K562 (cell line): ENCODE measurements around the gene VEGFC.

Experiments
- CREM ChIP-seq: IDR thresholded peaks from 2 replicates; pipeline ENCODE4 v1.6.1; 2014; ENCODE audit warnings: antibody characterized with exemption, low read depth
- JUN ChIP-seq, 2 experiments: sonication (generic) in 1 of 2; formaldehyde crosslinking in 1 of 2; IDR thresholded peaks; 2 replicates each; pipeline versions ENCODE4 v1.6.1 to v1.8.0; 2012 to 2022; ENCODE audit warnings: borderline replicate concordance in 2 of 2, mild to moderate bottlenecking in 2 of 2, improper control_type of control experiment in 1 of 2, low read depth in 1 of 2, low read length in 1 of 2, missing genetic modification reagents in 1 of 2
- MAFK ChIP-seq: IDR thresholded peaks from 2 replicates; pipeline ENCODE4 v1.6.1; 2011; ENCODE audit warnings: low read length, improper control_type of control experiment
- SREBF2 ChIP-seq: sonication (generic); formaldehyde crosslinking; IDR thresholded peaks from 2 replicates; pipeline ENCODE4 v1.4.0; 2020; ENCODE audit warnings: mild to moderate bottlenecking, missing genetic modification reagents
- TEAD2 ChIP-seq: fragments of 450-650 bp; IDR thresholded peaks from 2 replicates; pipeline ENCODE4 v1.6.1; 2016; ENCODE audit warnings: missing genetic modification characterization, control low read depth, missing compliant biosample characterization
- ZNF408 ChIP-seq: fragments of 250-450 bp; sonication (Bioruptor Pico); IDR thresholded peaks from 2 replicates; pipeline ENCODE4 v1.4.0; 2020; ENCODE audit warnings: low read depth, mild to moderate bottlenecking, moderate library complexity
- TF ChIP-seq, protein P1 (sequence below), 3 experiments: IDR thresholded peaks in 2 of 3; conservative IDR thresholded peaks in 1 of 3; 2 replicates each; pipeline ENCODE4 v1.5.1; 2011 to 2012; ENCODE audit warnings: low read length in 3 of 3, mild to moderate bottlenecking in 3 of 3, control low read depth in 2 of 3, improper control_type of control experiment in 1 of 3, inconsistent platforms in 1 of 3, low read depth in 1 of 3, mixed read lengths in 1 of 3, moderate library complexity in 1 of 3; ENCODE audit not compliant: insufficient read depth in 2 of 3
- TF ChIP-seq, protein P2 (sequence below), 2 experiments: fragments of 450-650 bp in 1 of 2; IDR thresholded peaks; 2 replicates each; pipeline ENCODE4 v1.6.1; 2011 to 2017; ENCODE audit warnings: low read depth in 2 of 2, antibody characterized with exemption in 1 of 2, borderline replicate concordance in 1 of 2, low read length in 1 of 2, mild to moderate bottlenecking in 1 of 2, mixed read lengths in 1 of 2; ENCODE audit not compliant: control insufficient read depth in 1 of 2

DNA sequence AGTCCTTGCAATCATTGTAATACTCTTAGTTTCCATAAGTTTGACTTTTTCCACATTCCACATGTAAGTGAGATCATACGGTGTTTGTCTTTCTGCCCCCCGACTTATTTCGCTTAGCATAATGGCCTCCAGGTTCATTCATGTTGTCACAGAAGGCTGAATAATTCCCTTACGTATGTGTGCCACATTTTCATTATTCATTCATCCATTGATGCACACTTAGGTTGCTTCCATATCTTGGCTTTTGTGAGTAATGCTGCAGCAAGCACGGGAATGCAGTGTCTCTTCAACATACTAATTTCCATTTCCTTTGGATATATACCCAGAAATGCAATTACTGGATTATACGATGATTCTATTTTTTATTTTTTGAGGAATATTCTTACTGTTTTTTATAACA lies 22.0 kb upstream of the VEGFC start:
- TF ChIP-seq, protein P1, sequence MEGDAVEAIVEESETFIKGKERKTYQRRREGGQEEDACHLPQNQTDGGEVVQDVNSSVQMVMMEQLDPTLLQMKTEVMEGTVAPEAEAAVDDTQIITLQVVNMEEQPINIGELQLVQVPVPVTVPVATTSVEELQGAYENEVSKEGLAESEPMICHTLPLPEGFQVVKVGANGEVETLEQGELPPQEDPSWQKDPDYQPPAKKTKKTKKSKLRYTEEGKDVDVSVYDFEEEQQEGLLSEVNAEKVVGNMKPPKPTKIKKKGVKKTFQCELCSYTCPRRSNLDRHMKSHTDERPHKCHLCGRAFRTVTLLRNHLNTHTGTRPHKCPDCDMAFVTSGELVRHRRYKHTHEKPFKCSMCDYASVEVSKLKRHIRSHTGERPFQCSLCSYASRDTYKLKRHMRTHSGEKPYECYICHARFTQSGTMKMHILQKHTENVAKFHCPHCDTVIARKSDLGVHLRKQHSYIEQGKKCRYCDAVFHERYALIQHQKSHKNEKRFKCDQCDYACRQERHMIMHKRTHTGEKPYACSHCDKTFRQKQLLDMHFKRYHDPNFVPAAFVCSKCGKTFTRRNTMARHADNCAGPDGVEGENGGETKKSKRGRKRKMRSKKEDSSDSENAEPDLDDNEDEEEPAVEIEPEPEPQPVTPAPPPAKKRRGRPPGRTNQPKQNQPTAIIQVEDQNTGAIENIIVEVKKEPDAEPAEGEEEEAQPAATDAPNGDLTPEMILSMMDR (IDR thresholded peaks at IDR 0.05 in 2 of 3, conservative IDR thresholded peaks at IDR 0.05 in 1 of 3; ENCODE audit: insufficient read depth in 2 of 3, low read depth in 1 of 3, low read length in 3 of 3) = no peak
- TF ChIP-seq, protein P2, sequence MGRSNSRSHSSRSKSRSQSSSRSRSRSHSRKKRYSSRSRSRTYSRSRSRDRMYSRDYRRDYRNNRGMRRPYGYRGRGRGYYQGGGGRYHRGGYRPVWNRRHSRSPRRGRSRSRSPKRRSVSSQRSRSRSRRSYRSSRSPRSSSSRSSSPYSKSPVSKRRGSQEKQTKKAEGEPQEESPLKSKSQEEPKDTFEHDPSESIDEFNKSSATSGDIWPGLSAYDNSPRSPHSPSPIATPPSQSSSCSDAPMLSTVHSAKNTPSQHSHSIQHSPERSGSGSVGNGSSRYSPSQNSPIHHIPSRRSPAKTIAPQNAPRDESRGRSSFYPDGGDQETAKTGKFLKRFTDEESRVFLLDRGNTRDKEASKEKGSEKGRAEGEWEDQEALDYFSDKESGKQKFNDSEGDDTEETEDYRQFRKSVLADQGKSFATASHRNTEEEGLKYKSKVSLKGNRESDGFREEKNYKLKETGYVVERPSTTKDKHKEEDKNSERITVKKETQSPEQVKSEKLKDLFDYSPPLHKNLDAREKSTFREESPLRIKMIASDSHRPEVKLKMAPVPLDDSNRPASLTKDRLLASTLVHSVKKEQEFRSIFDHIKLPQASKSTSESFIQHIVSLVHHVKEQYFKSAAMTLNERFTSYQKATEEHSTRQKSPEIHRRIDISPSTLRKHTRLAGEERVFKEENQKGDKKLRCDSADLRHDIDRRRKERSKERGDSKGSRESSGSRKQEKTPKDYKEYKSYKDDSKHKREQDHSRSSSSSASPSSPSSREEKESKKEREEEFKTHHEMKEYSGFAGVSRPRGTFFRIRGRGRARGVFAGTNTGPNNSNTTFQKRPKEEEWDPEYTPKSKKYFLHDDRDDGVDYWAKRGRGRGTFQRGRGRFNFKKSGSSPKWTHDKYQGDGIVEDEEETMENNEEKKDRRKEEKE (IDR thresholded peaks at IDR 0.05; ENCODE audit: borderline replicate concordance in 1 of 2, control insufficient read depth in 1 of 2, low read depth in 2 of 2, low read length in 1 of 2) = no peak
- no peak for TF ChIP-seq MAFK
- TF ChIP-seq ZNF408 = no peak
- no peak for TF ChIP-seq SREBF2 (CRISPR knock-in tag)
- no peak for TF ChIP-seq TEAD2 (tag)
- TF ChIP-seq JUN (IDR thresholded peaks at IDR 0.05; ENCODE audit: borderline replicate concordance, low read depth, low read length) = no peak
- no peak for TF ChIP-seq JUN (CRISPR knock-in tag; IDR thresholded peaks at IDR 0.05; ENCODE audit: borderline replicate concordance)
- TF ChIP-seq CREM = no peak
